Femur (tissue), 1 donor: ENCODE results near the gene SSH2.
"Not testable (repeated sequence)": the region's sequence is repeated elsewhere in the genome, so short reads cannot be mapped to it uniquely, and the experiment has no call there.

ENCODE experiments used
- DNase-seq: peaks from one replicate; pipeline ENCODE4 v3.0.0-alpha.2; 2017

SSH2 gene

GRCh38 chr17:29732209-29732608 lies 197.8 kb downstream of the SSH2 start:
- no peak for DNase-seq

DNA sequence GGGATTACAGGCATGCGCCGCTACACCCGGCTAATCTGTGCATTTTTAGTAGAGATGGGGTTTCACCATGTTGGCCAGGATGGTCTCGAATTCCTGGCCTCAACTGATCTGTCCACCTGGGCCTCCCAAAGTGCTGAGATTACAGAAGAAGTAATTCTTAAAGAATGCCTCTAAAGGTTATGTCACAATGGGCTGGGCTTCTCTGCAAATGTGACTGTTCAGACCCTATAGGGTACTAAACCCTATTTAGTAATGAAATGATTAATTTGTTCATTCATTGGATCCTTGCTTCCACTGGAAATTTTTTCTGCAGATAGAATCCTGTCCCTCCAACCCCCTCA lies 198.5 kb downstream of the SSH2 start:
- DNase-seq, result no peak

- DNase-seq, result no peak
Observed at GRCh38 chr17:29728490-29728889, 201.5 kb downstream of the SSH2 start.

GRCh38 chr17:29726715-29727252 lies 203.2 kb downstream of the SSH2 start:
- no peak for DNase-seq

GRCh38 chr17:29725408-29725807 lies 204.6 kb downstream of the SSH2 start:
- not testable (repeated sequence) for DNase-seq

DNA sequence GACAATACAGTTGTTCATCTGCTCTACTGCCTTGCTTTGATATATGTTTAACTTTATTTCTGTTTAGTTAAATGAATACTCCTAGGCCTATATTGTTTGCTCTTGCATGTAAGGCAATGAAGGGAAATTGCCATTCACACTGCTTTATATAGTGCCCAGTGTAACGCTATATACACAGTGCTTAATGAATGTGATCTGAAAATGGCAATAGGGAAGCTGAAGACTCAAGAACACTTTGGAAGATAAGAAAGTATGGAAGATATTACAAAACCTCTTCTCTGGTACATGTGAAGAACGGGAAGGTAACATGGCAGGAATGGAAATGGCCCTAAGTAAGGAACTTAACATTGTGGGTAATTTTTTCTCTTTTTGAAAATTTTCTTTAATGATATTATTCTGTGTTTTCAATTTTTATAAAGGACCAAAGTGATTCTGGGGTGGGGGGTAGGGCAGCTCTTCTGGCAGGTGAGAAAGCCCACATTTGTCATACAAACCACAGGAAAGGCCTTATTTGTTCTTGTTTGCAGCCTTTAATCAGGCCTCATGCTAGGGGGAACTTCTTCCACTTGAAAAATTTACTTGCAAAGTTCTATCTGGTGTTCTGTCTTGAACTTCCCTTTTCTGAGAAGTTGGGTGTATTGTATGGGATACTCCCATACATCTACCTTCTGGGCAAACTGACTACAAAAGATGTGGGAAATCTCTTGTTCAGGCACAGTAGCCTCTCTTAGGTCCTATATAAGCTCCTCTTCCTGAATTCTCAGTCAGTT lies 206.6 kb downstream of the SSH2 start:
- no peak for DNase-seq

DNA sequence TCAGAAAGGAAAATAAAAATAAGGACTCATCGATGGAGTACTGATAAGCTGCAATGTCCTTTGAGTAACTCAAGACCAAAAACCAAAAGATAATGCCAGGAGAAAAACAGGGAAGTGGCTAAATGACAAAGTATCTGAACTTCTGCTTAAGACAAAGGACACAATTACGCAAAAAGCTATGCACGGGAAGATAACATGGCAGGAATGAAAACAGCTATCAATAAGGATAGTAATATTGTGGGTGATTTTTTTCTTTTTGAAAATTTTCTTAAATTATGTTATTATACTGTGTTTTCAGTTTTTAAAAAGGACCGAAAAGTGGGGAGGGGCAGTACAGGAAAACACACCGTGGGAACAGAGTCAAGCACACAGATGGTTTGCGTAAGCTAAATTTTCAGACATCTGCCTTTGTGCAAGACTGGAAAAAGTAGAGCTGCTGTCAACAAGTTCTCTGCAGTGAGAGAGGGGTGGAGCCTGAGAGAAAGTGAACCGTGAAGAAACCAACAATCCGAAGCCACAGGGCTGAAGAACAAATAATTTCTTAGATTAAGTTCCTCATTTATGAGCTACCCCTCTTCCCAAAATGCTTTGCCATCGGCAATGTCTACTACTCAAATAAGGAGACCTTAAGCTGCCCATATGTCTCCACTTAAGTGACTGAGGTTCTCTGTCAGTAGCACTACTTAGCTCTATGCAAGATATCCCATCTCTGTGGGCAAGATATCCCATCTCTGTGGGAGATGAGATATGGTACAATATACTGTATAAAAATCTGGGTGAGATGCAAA lies 207.4 kb downstream of the SSH2 start:
- DNase-seq, result peak; percentile 67

DNA sequence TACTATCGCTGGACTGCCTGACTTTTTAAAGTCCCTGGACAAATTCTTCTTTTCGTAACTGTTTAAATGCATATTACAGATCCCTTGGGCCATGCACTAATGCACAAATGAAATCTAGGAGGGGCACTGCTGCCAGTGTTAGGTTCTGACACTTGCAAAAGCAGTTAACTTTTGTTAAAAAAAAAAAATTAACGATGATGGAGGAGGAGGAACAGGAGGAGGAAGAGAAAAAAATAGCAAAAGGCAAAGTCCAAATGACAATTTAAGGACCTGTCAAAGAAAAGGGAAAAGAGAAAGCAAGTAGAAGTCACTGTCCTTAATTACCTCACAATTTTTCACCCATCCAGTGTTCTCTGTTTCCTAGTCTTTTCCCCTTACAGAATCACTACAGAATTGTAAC lies 209.5 kb downstream of the SSH2 start:
- DNase-seq, result no peak

GRCh38 chr17:29719469-29719868 lies 210.6 kb downstream of the SSH2 start:
- no peak for DNase-seq

- DNase-seq, result no peak
Observed at GRCh38 chr17:29718446-29719039, 211.5 kb downstream of the SSH2 start.

DNA sequence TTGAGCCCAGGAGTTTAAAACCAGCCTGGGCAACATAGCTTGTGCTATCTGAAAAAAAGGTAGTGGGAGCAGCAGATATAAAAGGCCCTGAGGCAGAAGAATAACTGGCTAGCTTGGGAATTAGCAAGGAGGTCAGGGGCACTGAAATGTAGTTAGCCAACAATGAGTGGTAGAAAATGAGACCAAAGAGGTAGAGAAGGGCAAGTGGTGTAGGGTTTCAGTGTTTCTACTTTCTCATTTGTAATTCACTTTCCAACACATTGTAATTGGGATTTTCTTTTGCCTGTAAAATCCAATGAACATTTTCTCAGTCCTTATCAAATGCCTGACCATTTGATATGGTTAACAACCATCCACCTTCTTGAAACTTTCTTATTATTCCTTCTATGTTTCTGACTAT lies 212.2 kb downstream of the SSH2 start:
- DNase-seq, result no peak

GRCh38 chr17:29716566-29716965 lies 213.5 kb downstream of the SSH2 start:
- DNase-seq, result no peak

DNA sequence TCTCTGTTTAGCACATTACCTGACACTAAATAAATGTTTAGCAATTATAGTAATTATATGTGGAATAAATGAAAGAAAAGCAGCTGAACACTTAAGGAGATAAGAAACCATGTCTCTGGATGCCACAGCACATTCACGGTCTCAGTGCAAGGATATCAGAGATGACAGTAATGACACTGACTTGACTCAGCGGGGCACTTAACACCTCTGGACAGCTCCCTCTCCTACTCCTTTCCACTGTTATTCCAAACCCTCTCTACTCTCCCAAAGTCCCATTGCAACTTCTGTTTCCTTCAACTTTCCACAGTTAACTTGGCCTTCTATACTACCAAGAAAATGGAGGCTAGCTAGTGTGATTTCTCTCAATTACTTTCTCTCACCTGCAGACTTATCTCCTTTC lies 214.3 kb downstream of the SSH2 start:
- no peak for DNase-seq

DNA sequence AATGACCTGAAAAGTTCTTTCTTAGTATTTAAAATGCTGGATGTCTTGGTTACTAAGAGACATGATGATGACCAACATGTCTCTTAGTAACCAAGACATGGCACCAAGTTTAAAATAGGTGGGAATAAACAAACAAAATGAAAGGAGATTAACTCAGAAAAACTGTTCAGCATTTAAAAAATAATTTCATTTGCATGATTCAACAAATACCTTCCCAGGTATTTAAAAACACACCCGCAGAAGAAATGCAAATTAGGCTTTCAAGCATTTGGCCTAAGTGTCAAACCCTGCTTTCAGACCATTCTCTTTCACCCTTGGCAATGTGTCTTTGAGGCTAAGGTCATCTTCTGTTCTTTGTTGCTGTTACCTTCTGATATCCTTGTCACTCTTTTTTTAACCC lies 215.9 kb downstream of the SSH2 start:
- no peak for DNase-seq

- DNase-seq, result no peak
Observed at GRCh38 chr17:29713626-29714025, 216.4 kb downstream of the SSH2 start.

- no peak for DNase-seq
Observed at GRCh38 chr17:29711588-29712385, 218.2 kb downstream of the SSH2 start.

GRCh38 chr17:29710891-29711418 lies 219.1 kb downstream of the SSH2 start:
- no peak for DNase-seq

DNA sequence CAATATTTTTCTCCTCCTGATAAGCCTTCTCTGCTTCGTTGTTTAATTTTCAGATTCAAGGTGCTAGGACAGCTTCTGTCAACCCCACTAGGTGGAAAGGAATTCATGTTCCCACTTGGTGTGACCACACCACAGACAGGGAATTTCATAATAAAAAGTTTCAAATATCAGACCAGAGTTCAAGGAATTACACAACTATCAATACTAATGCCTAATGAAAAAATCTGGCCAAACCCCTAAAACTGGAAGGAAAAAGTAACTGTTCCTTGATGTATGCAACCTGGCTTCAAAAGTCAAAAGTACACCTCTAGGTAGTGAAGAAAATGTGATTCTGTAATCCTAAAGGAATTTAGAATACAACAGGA lies 219.5 kb downstream of the SSH2 start:
- DNase-seq, result no peak

GRCh38 chr17:29709866-29710519 lies 220.0 kb downstream of the SSH2 start:
- no peak for DNase-seq

DNA sequence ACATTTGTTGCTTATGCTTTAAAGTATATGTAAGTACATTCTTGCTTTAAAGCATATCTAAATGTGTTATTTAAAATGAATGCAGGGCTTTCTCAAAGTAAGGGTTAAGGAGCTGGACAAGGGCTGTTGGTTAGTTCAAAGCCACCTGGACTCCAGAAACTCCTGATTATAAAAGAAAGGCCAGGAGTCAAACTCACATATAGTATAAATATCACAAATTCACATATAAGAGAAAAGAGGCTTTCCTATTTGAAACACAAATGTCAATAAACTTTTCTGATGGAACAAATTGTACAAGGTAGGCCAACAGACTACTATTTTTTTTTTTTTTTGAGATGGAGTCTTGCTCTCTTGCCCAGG lies 222.8 kb downstream of the SSH2 start:
- no peak for DNase-seq

- no peak for DNase-seq
Observed at GRCh38 chr17:29706045-29706431, 224.0 kb downstream of the SSH2 start.

DNA sequence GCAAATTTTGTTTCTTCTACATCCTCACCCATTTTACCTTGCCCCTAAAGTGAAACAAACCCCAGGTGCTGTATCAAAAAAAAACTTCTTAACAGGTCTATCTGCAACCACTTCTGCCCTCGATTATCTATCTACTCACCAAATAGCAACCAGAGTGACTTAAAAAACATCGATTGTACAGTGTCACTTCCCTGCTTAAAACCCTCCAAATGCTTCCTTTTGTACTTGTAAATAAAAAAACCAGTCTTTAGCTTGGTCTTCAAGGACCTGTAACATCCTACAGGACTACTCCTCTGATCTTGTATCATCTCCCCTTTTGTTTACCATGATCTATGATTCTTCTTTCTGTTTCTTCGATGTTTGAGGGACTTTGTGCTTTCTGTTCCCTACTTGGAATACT lies 224.6 kb downstream of the SSH2 start:
- no peak for DNase-seq
